ENCODE measurements around the gene RBM48. TPM values are rescaled to one million over a fixed set of nuclear protein-coding genes. Genes with fewer than 3 reads are reported as not detected.

Gene RBM48
- polyA plus RNA-seq, 3 donors = 5.2 to 8.5 (median 6.1) TPM

DNA sequence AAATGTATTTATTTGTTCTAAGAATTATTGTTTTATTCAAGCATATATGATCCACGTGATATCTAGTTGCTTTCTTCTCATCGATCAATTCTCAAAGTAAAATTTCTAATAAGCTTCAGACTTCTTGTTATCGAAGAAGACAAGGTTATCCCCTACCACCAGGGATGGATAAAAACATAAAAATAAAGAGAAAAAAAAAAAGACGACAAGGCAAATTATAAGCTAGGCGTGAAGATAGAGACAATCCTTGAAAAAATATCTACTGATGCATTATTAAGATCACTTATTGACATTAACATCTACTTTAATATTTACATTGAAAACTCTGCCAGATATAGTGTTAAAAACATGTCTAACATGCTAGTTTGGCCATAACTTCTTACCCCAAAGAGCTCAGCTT, 19.6 kb upstream of the RBM48 start:
- no peaks in the 10 kb centered on the region for H3K4me1 ChIP-seq (ENCODE audit: control insufficient read depth in 1 of 2, insufficient read depth in 2 of 2, low read length in 2 of 2)
- H4K20me1 ChIP-seq (ENCODE audit: insufficient read depth, low read length) = no peaks in the 10 kb centered on the region
- no peaks in the 10 kb centered on the region for H3K27me3 Mint-ChIP-seq (ENCODE audit: low read depth in 3 of 3)
- H3K4me2 ChIP-seq (replicated peaks; ENCODE audit: extremely low read depth, low read length, poor library complexity, severe bottlenecking) = no peak overlapping the region
- H3K27ac ChIP-seq (ENCODE audit: low read depth in 1 of 2, low read length in 2 of 2) = no peak overlapping the region
- no peak for DNase-seq
- H3K79me2 ChIP-seq (ENCODE audit: insufficient read depth, low read length) = no peaks in the 10 kb centered on the region
- intact Hi-C loops (cut with micrococcal nuclease) = no loop called here
- no peaks in the 10 kb centered on the region for H3K27me3 ChIP-seq (ENCODE audit: control insufficient read depth in 2 of 2, insufficient read depth in 2 of 2, low read length in 2 of 2)
- H3K36me3 Mint-ChIP-seq = peaks cover 19% of the 10 kb centered on the region in 2 donors
- no peak for TF ChIP-seq CTCF (IDR thresholded peaks at IDR 0.05)
- H3K9me3 Mint-ChIP-seq = no peaks in the 10 kb centered on the region
- no peak overlapping the region for H3K4me3 Mint-ChIP-seq
- no peak overlapping the region for H3K4me3 ChIP-seq (replicated peaks in 1 of 3; ENCODE audit: low read depth in 2 of 3, low read length in 3 of 3)
- H3K36me3 ChIP-seq (replicated peaks in 1 of 2; ENCODE audit: control insufficient read depth in 1 of 2, insufficient read depth in 2 of 2, low read length in 2 of 2) = peaks cover 5 to 24% of the 10 kb centered on the region in 2 donors
- H3K9me3 ChIP-seq (replicated peaks in 1 of 2; ENCODE audit: control insufficient read depth in 1 of 2, insufficient read depth in 1 of 2, low read length in 2 of 2) = no peaks in the 10 kb centered on the region
- H3K9ac ChIP-seq (ENCODE audit: insufficient read depth, low read length, poor library complexity, severe bottlenecking) = no peak overlapping the region
- H3K4me1 Mint-ChIP-seq = no peaks in the 10 kb centered on the region
- H3K27ac Mint-ChIP-seq = no peak overlapping the region
- no peak overlapping the region for H2AFZ ChIP-seq (ENCODE audit: insufficient read depth, low read depth, low read length, poor library complexity, severe bottlenecking)
- WGBS (ENCODE audit: insufficient coverage) = no CpG with 5 or more reads among the region's 5 CpGs

DNA sequence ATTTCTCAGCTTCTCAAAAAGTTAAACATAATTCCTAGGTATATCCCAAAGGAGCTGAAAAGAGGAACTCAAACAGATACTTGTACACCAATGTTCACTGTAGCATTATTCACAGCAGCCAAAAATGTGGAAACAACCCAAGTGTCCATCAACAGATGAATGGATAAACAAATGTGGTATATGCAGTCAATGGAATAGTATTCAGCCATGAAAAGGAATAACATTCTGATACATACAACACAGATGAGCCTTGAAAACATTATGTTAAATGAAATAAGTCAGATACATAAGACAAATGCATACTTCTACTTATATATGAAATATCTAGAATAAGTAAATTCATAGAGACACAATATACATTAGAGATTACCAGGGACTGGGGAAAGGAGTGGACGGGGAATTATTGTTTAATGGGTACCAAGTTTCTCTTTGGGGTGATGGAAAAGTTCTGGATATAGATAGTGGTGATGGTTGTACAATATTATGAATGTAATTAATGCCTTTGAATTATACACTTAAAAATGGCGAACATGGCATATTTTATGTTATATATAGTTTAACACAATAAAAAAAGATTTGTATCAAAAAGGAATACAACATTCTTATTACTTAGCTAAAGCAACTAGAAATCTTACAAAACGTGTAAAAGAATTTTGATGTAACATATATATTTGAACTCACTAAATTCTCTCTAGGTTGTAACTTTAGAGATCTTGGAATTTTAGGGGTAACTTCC, 15.3 kb upstream of the RBM48 start:
- no peaks in the 10 kb centered on the region for H3K9me3 Mint-ChIP-seq
- Histone ChIP-seq H3K27ac (ENCODE audit: low read depth in 1 of 2, low read length in 2 of 2) (no peak overlapping the region), H2AFZ (ENCODE audit: insufficient read depth, low read depth, low read length, poor library complexity, severe bottlenecking) (no peak overlapping the region), H3K4me2 (replicated peaks; ENCODE audit: extremely low read depth, low read length, poor library complexity, severe bottlenecking) (no peak overlapping the region), H3K4me1 (ENCODE audit: control insufficient read depth in 1 of 2, insufficient read depth in 2 of 2, low read length in 2 of 2) (no peaks in the 10 kb centered on the region), H4K20me1 (ENCODE audit: insufficient read depth, low read length) (no peaks in the 10 kb centered on the region), H3K9me3 (replicated peaks in 1 of 2; ENCODE audit: control insufficient read depth in 1 of 2, insufficient read depth in 1 of 2, low read length in 2 of 2) (no peaks in the 10 kb centered on the region), H3K9ac (ENCODE audit: insufficient read depth, low read length, poor library complexity, severe bottlenecking) (no peak overlapping the region), H3K4me3 (replicated peaks in 1 of 3; ENCODE audit: low read depth in 2 of 3, low read length in 3 of 3) (no peak overlapping the region), H3K27me3 (ENCODE audit: control insufficient read depth in 2 of 2, insufficient read depth in 2 of 2, low read length in 2 of 2) (no peaks in the 10 kb centered on the region), H3K36me3 (replicated peaks in 1 of 2; ENCODE audit: control insufficient read depth in 1 of 2, insufficient read depth in 2 of 2, low read length in 2 of 2) (peaks cover 9 to 29% of the 10 kb centered on the region in 2 donors), H3K79me2 (ENCODE audit: insufficient read depth, low read length) (no peaks in the 10 kb centered on the region)
- H3K27ac Mint-ChIP-seq = no peak overlapping the region
- no peak for DNase-seq
- H3K27me3 Mint-ChIP-seq (ENCODE audit: low read depth in 3 of 3) = no peaks in the 10 kb centered on the region
- no CpG with 5 or more reads among the region's 3 CpGs for WGBS (ENCODE audit: insufficient coverage)
- no peak for TF ChIP-seq CTCF (IDR thresholded peaks at IDR 0.05)
- no peak overlapping the region for H3K4me3 Mint-ChIP-seq
- H3K36me3 Mint-ChIP-seq = peaks cover 15 to 29% of the 10 kb centered on the region in 2 donors
- no peaks in the 10 kb centered on the region for H3K4me1 Mint-ChIP-seq
- intact Hi-C loops (cut with micrococcal nuclease) = no loop called here
